Activated CD4-positive, alpha-beta memory T cell treated with anti-CD3 and anti-CD28 coated beads, Interleukin-2, amount 10 ng/mL, durations not matched to agents 7 days and 5 days (primary cell): ENCODE data around the gene PRR33. TPM values are rescaled to one million over a fixed set of nuclear protein-coding genes. Genes with fewer than 3 reads are reported as not detected.

Experiments
- CTCF ChIA-PET: fragments of 350-600 bp; sonication (Branson Sonifier 250); formaldehyde crosslinking; loops from one replicate; lab custom pipeline; 2021; ENCODE audit warnings: antibody characterized with exemption, inconsistent platforms; lab: Charles Lee
- POLR2A ChIA-PET: fragments of 350-600 bp; sonication (Branson Sonifier 250); formaldehyde crosslinking; loops from one replicate; lab custom pipeline; 2021; ENCODE audit warnings: antibody characterized with exemption; lab: Charles Lee
- DNase-seq: peaks from one replicate; pipeline ENCODE4 v3.0.0-alpha.2; 2020
- H3K27ac Mint-ChIP-seq: one replicate; pipeline ENCODE4 v1.8.0; 2021; ENCODE audit warnings: mild to moderate bottlenecking, mixed read lengths
- H3K27me3 Mint-ChIP-seq: one replicate; pipeline ENCODE4 v1.8.0; 2021; ENCODE audit warnings: mixed read lengths
- H3K36me3 Mint-ChIP-seq: one replicate; pipeline ENCODE4 v1.8.0; 2021; ENCODE audit warnings: low read depth, mixed read lengths
- H3K4me1 Mint-ChIP-seq: one replicate; pipeline ENCODE4 v1.8.0; 2021; ENCODE audit warnings: mixed read lengths
- H3K4me3 Mint-ChIP-seq: one replicate; pipeline ENCODE4 v1.8.0; 2021; ENCODE audit warnings: mild to moderate bottlenecking, mixed read lengths
- H3K9me3 Mint-ChIP-seq: one replicate; pipeline ENCODE4 v1.8.0; 2021; ENCODE audit warnings: mixed read lengths
- total RNA-seq, 2 experiments: library from RNA; stranded (reverse); gene quantifications; one replicate each; pipeline ENCODE4 v1.2.3, GENCODE V29; 2021

PRR33 gene
- total RNA-seq, 2 experiments from 2014 or later, result 0.08 TPM

DNA sequence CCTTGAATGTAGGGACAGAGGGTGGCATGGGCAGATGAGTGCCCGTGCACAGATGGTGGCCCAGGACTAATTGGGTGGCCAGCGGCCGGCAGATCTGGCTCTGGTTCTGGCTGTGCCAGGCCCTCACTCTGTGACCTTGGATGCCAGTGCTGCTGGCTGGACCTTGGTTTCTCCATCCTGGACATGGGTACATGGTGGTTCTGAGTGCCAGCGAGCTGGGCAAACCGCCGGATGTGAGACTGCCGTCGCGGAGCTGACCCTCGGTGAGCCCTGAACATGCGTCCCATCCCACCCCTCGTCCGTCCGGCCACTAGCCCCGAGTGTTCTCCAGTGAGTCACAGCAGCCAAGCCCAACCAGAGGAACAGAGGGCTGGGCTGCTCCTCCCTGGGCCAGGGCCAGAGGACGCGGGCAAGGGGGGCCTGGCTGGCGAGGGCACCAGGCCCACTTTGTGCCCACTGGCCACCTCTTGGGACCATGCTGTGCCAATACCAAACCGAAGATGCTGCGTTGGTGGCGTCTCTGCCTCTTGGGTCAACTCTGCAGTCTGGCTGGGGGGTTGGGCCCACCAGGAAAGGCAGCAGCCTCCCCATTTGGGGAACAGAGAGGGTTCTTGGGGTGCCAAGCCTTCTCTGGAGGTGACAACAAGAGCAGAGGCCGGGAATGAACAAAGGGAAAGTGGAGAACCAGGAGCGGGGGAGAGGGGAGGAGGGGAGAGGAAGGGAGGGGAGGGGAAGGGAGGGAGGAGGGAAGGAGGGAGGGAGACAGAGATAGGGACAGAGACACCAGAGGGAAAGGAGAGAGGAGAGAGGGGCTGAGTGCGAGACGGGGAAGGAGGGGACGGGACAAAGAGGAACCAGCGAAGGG lies 28.1 kb downstream of the PRR33 start:
- H3K27ac Mint-ChIP-seq, result no peak overlapping the region
- peaks cover 13% of the 10 kb centered on the region for H3K36me3 Mint-ChIP-seq
- DNase-seq, result no peak
- H3K4me3 Mint-ChIP-seq, result no peak overlapping the region
- no peaks in the 10 kb centered on the region for H3K9me3 Mint-ChIP-seq
- H3K27me3 Mint-ChIP-seq, result no peaks in the 10 kb centered on the region
- peaks cover 8% of the 10 kb centered on the region for H3K4me1 Mint-ChIP-seq
- CTCF ChIA-PET, result no interaction called here
- POLR2A ChIA-PET, result interaction anchor here (1.6 kb wide), 1 partner anchor 10 kb away, joined by 4 read pairs; no protein-coding TSS in a partner anchor

DNA sequence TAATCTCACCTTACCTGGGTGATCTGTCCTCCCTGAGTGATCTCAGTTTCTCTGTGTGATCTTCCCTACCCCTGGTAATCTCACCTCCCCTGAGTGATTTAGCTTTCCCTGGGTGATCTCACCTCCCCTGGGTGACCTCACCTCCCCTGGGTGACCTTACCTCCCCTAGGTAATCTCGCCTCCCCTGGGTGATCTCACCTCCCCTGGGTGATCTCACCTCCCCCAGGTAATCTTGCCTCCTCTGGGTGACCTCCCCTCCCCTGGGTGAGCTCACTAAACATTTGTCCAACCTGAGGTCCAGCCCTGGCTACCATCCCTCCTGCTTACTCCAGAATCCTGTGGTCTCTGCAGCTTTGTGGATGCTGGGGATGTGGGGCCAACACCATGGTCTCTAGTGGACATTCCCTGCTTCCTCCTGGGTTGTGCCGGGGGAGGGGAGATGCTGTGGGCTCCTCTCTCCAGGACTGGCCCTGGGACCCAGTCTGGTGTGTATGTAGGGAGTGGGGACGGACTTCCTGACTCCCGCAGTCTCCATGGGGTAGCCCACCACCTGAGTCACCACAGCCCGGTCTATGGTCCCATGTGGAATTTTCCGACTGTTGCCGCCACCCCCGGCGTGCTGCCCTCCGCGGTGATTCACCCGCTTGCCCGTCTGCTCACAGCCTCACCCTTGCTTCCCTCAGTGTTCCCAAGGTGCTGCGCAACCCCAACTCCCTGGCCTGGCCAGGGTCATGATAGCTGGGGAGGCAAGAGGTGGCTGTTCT lies 28.9 kb downstream of the PRR33 start:
- ChIA-PET CTCF (interaction anchor here (0.6 kb wide), 1 partner anchor 42 kb away, joined by 4 read pairs; no protein-coding TSS in a partner anchor), POLR2A (interaction anchor here (1.6 kb wide), 1 partner anchor 9 kb away, joined by 4 read pairs; no protein-coding TSS in a partner anchor)
- peaks cover 6% of the 10 kb centered on the region for H3K4me1 Mint-ChIP-seq
- H3K27me3 Mint-ChIP-seq, result no peaks in the 10 kb centered on the region
- DNase-seq, result no peak
- H3K9me3 Mint-ChIP-seq, result no peaks in the 10 kb centered on the region
- no peak overlapping the region for H3K4me3 Mint-ChIP-seq
- H3K36me3 Mint-ChIP-seq, result peaks cover 16% of the 10 kb centered on the region
- no peak overlapping the region for H3K27ac Mint-ChIP-seq

DNA sequence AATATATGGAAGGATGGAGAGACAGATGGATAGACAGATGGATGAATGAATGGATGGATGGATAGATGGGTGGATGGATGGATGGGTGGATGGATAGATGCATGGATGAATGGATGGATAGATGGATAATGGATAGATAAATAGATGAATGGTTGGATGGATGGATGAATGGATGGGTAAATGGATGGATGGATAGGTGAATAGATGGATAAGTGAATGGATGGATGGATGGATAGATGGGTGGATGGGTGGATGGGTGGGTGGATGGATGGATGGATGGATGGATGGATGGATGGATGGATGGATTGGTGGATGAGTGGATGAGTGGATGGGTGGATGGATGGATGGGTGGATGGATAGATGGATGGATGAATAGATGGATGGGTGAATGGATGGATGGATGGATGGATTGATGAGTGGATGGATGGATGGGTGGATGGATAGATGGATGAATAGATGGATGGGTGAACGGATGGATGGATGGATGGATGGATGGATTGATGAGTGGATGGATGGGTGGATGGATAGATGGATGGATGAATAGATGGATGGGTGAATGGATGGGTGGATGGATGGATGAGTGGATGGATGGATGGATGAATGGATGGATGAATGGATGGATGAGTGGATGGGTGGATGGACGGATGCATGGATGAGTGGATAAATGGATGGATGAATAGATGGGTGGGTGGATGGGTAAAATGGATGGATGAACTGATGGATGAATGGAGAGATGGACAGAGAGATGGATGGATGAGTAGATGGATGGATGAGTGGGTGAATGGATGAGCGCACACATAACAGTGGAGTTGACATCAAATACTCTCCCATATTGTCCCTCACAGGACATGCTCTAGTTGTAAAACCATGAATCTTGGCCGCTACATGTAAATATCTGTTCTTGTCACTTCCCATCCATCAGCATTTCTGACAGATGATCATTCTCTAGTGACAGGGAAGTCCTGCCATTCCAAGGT lies 30.0 kb downstream of the PRR33 start:
- Mint-ChIP-seq H3K27ac (no peak overlapping the region), H3K9me3 (no peaks in the 10 kb centered on the region), H3K4me3 (no peak overlapping the region), H3K27me3 (no peaks in the 10 kb centered on the region), H3K4me1 (peaks cover 8% of the 10 kb centered on the region), H3K36me3 (peaks cover 16% of the 10 kb centered on the region)
- ChIA-PET POLR2A (interaction anchor here (1.6 kb wide), 1 partner anchor 8 kb away, joined by 4 read pairs; no protein-coding TSS in a partner anchor), CTCF (interaction anchor here (0.6 kb wide), 1 partner anchor 43 kb away, joined by 4 read pairs; no protein-coding TSS in a partner anchor)
- no peak for DNase-seq

DNA sequence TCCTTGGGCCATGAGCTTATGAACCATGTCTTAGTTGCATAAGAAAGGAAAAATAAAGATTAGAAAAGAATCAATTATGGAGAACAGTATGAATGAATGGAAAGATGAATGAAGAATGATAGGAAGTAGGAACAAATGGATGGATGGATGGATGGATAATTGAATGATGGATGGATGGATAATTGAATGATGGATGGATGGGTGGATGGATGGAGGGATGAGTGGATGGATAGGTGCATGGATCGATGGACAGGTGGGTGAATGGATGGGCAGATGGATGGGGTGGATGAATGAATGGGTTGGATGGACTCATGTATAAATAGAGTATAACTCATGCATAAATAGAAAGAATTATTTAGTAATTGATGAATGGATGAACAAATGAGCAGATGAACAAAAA lies 31.6 kb downstream of the PRR33 start:
- Mint-ChIP-seq H3K4me1 (peaks cover 15% of the 10 kb centered on the region), H3K27me3 (no peaks in the 10 kb centered on the region), H3K4me3 (no peak overlapping the region), H3K27ac (no peak overlapping the region), H3K36me3 (peaks cover 9% of the 10 kb centered on the region), H3K9me3 (no peaks in the 10 kb centered on the region)
- CTCF ChIA-PET, result no interaction called here
- no peak for DNase-seq
- POLR2A ChIA-PET, result no interaction called here

DNA sequence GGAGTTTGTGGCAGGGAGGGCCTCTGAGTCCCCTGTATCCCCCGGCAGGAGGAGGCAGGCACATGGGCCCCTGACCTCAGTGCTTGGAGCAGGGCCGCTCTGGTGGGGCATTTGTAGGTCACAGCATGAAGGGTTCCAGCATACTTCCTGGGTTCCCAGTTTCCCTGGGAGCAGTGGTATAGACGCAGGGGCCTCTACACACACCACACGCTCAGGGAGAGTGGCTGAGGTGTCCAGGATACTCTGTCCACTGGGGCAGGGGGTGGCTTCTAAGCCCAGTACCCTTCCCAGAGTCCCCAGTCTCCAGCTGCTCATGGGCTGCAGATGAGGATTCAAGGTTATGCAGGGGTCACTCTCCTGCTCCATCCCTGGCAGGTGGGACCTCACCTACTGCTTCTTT lies 32.7 kb downstream of the PRR33 start:
- H3K27ac Mint-ChIP-seq, result no peak overlapping the region
- POLR2A ChIA-PET, result no interaction called here

DNA sequence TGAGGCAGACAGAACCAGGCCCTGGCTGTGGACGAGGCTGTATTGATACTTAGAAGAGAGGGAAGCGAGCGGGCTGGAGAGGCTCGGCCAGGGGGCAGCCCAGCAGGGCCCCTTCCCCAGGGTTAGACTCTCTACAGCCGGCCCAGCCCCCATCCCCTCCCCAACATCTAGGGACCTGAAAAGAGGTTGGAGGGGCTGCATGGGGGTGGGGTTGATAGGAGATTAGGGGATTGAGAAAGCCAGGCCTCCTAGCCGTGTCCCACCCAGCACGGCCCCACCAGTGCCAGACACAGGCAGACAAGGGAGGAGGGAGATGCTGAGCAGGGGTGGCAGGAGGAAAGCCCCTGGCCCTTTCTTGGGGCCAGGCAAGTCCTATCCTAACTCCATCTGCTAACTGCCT lies 33.1 kb downstream of the PRR33 start:
- ChIA-PET CTCF (interaction anchor here (0.7 kb wide), 1 partner anchor 23 kb away, joined by 3 read pairs; no protein-coding TSS in a partner anchor), POLR2A (no interaction called here)
- H3K4me3 Mint-ChIP-seq, result no peak overlapping the region
- H3K27me3 Mint-ChIP-seq, result no peaks in the 10 kb centered on the region
- DNase-seq, result no peak
- H3K27ac Mint-ChIP-seq, result no peak overlapping the region
- peaks cover 19% of the 10 kb centered on the region for H3K36me3 Mint-ChIP-seq
- no peaks in the 10 kb centered on the region for H3K9me3 Mint-ChIP-seq
- H3K4me1 Mint-ChIP-seq, result peaks cover 18% of the 10 kb centered on the region

More for the DNA sequence above, 32.7 kb downstream of the PRR33 start:
- DNase-seq, result no peak
- no peak overlapping the region for H3K4me3 Mint-ChIP-seq
- no peaks in the 10 kb centered on the region for H3K9me3 Mint-ChIP-seq
- peaks cover 15% of the 10 kb centered on the region for H3K36me3 Mint-ChIP-seq
- peaks cover 18% of the 10 kb centered on the region for H3K4me1 Mint-ChIP-seq
- CTCF ChIA-PET, result interaction anchor here (0.7 kb wide), 1 partner anchor 23 kb away, joined by 3 read pairs; no protein-coding TSS in a partner anchor
- H3K27me3 Mint-ChIP-seq, result no peaks in the 10 kb centered on the region

DNA sequence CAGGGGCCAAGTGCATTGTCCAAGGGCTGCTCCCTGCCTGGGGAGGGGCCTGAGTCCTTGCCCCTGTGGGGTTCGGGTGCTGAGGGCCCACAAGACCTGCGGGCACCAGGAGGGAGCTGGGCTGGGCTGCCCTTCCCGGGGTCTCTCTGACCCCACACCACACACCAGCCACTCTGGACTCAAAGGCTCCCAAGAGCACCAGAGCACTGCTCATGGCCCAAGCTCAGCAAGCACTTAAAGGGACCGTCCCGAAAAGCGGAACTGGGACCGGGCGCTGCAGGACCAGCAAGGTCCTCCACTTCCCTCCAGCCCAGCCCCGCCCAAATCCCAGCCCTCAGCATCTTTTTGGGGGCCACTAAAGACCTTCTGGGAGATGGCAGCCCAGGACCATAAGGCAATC lies 33.5 kb downstream of the PRR33 start:
- Mint-ChIP-seq H3K4me3 (no peak overlapping the region), H3K9me3 (no peaks in the 10 kb centered on the region), H3K27ac (no peak overlapping the region), H3K27me3 (no peaks in the 10 kb centered on the region), H3K36me3 (peaks cover 23% of the 10 kb centered on the region), H3K4me1 (peaks cover 18% of the 10 kb centered on the region)
- ChIA-PET POLR2A (no interaction called here), CTCF (no interaction called here)
- no peak for DNase-seq

DNA sequence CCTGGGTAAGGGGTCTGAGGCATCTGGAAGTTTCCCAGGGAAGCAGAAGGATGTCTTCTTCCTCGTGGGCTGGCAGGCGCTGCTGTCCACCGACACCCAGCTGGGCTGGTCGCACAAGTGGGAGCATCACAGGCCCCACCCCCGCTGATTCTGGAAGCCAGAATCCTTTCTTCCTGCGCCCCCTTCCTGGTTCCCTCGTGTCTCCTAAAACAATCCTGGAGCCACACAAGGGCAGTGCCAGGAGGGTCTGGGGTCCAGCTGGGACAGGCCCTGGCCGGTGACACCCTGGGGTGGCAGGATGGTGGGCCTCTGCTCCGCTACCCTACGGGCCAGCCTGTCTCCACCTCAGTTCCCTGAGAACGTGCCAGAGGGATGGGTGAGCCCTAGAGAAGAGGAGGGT lies 34.6 kb downstream of the PRR33 start:
- POLR2A ChIA-PET, result interaction anchor here (1.8 kb wide), 1 partner anchor 10 kb away, joined by 5 read pairs; no protein-coding TSS in a partner anchor
- no peak overlapping the region for H3K27ac Mint-ChIP-seq
- no peak for DNase-seq
- peaks cover 27% of the 10 kb centered on the region for H3K36me3 Mint-ChIP-seq
- no peak overlapping the region for H3K4me3 Mint-ChIP-seq
- CTCF ChIA-PET, result no interaction called here
- no peaks in the 10 kb centered on the region for H3K9me3 Mint-ChIP-seq
- no peaks in the 10 kb centered on the region for H3K27me3 Mint-ChIP-seq
- H3K4me1 Mint-ChIP-seq, result peaks cover 26% of the 10 kb centered on the region

DNA sequence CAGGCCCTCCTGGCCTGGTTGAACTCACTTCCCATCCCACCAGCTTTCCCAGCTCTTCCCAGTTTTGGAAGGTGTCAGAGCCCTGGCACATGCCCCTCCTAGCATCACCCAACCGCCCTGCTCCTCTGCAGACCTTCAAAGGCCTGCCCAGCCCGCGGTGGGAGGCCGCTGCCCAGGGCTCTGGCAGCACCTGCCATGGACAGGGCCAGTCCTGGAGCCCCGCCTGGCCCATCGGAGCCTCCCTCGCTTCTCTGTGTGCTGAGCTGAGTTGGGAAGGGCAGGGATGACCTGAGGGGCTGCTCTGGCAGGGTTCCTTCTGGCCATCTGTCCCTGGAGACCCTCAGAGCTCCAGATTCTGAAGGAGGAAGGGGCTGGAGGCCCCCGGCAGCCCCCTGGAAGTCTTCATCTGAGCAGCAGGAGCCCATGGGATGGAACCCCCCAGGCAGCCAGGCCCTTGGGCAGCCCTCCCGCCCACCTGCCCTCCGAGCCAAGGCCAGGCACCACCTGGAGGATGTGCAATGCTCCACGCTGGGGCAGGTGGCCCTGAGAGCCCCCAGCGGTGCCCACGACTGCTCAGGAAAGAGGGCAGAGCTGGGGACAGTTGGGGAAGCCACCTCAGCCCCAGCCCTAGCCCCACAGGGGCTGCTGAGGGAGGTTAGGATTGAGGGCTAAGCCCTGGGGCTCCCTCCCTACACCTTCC lies 35.2 kb downstream of the PRR33 start:
- H3K36me3 Mint-ChIP-seq, result peaks cover 27% of the 10 kb centered on the region
- H3K4me3 Mint-ChIP-seq, result no peak overlapping the region
- no peak overlapping the region for H3K27ac Mint-ChIP-seq

DNA sequence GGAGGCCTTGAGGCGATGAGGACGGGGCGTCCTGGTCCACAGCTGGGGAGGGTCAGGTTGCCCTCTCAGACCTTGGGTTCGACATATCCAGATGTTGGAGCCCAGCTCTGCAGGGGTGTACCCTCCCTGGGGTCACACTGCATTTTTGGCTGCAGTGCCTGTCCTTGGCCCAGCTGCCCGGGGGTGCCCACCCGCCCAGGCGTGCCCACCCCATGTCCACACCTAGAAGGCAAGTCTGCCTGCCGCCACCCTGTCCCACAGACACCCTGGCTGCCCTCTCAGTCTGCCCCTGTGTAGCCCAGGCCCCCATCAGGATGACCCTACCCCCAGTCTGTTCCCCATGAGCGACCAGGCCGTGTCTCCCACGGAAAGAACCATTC lies 35.8 kb downstream of the PRR33 start:
- ChIA-PET POLR2A (interaction anchor here (1.8 to 7.1 kb wide), 2 partner anchors 9 to 34 kb away, joined by 5 to 67 read pairs; partner anchors contain the start of gene PRR33), CTCF (interaction anchor here (0.7 to 1.3 kb wide), 4 partner anchors 20 to 26 kb away, joined by 3 to 4 read pairs (median 3); no protein-coding TSS in a partner anchor)
- Mint-ChIP-seq H3K27ac (no peak overlapping the region), H3K4me3 (no peak overlapping the region), H3K36me3 (peaks cover 27% of the 10 kb centered on the region), H3K27me3 (no peaks in the 10 kb centered on the region), H3K9me3 (no peaks in the 10 kb centered on the region), H3K4me1 (peaks cover 38% of the 10 kb centered on the region)
- DNase-seq, result no peak

More for the DNA sequence above, 35.2 kb downstream of the PRR33 start:
- ChIA-PET POLR2A (interaction anchor here (1.8 to 7.1 kb wide), 2 partner anchors 9 to 33 kb away, joined by 5 to 67 read pairs; partner anchors contain the start of gene PRR33), CTCF (interaction anchor here (0.8 to 1.3 kb wide), 2 partner anchors 20 to 23 kb away, joined by 3 to 4 read pairs; no protein-coding TSS in a partner anchor)
- Mint-ChIP-seq H3K4me1 (peaks cover 33% of the 10 kb centered on the region), H3K27me3 (no peaks in the 10 kb centered on the region), H3K9me3 (no peaks in the 10 kb centered on the region)
- DNase-seq, result no peak
